ENCODE results near the gene ASB2. TPM values are rescaled to one million over a fixed set of nuclear protein-coding genes. Genes with fewer than 3 reads are reported as not detected.

Gene ASB2
- polyA plus RNA-seq, 3 donors: 0.25 to 2.5 (median 1.4) TPM

GRCh38 chr14:93888995-93889394 lies 87.4 kb downstream of the ASB2 start:
- H3K36me3 Mint-ChIP-seq: no peaks in the 10 kb centered on the region
- H3K4me1 ChIP-seq (ENCODE audit: control insufficient read depth in 1 of 2, insufficient read depth in 2 of 2, low read length in 2 of 2): no peaks in the 10 kb centered on the region
- H3K27me3 Mint-ChIP-seq (ENCODE audit: low read depth in 3 of 3): peaks cover 13 to 23% (median 20%) of the 10 kb centered on the region in 3 donors
- H3K27me3 ChIP-seq (ENCODE audit: control insufficient read depth in 2 of 2, insufficient read depth in 2 of 2, low read length in 2 of 2): peaks cover 0 to 3% of the 10 kb centered on the region in 2 donors
- H3K4me3 ChIP-seq (replicated peaks in 1 of 3; ENCODE audit: low read depth in 2 of 3, low read length in 3 of 3): no peak overlapping the region
- no peaks in the 10 kb centered on the region for H4K20me1 ChIP-seq (ENCODE audit: insufficient read depth, low read length)
- H3K9ac ChIP-seq (ENCODE audit: insufficient read depth, low read length, poor library complexity, severe bottlenecking): no peak overlapping the region
- no peak overlapping the region for H3K4me2 ChIP-seq (replicated peaks; ENCODE audit: extremely low read depth, low read length, poor library complexity, severe bottlenecking)
- no peak overlapping the region for H3K4me3 Mint-ChIP-seq
- 80% methylated on average over 9 of the region's 12 CpGs for WGBS (ENCODE audit: insufficient coverage)
- no peak for DNase-seq
- no peak overlapping the region for H3K27ac Mint-ChIP-seq
- no peaks in the 10 kb centered on the region for H3K79me2 ChIP-seq (ENCODE audit: insufficient read depth, low read length)
- no peaks in the 10 kb centered on the region for H3K36me3 ChIP-seq (replicated peaks in 1 of 2; ENCODE audit: control insufficient read depth in 1 of 2, insufficient read depth in 2 of 2, low read length in 2 of 2)
- H3K9me3 Mint-ChIP-seq: peaks cover 0 to 9% (median 0%) of the 10 kb centered on the region in 7 donors
- no peak overlapping the region for H2AFZ ChIP-seq (ENCODE audit: insufficient read depth, low read depth, low read length, poor library complexity, severe bottlenecking)
- no peak for TF ChIP-seq CTCF (IDR thresholded peaks at IDR 0.05)
- H3K27ac ChIP-seq (ENCODE audit: low read depth in 1 of 2, low read length in 2 of 2): no peak overlapping the region
- H3K9me3 ChIP-seq (replicated peaks in 1 of 2; ENCODE audit: control insufficient read depth in 1 of 2, insufficient read depth in 1 of 2, low read length in 2 of 2): no peaks in the 10 kb centered on the region
- H3K4me1 Mint-ChIP-seq: peaks cover 3% of the 10 kb centered on the region
- intact Hi-C loops (cut with micrococcal nuclease): no loop called here

- DNase-seq: no peak
- peaks cover 3% of the 10 kb centered on the region for H3K4me1 Mint-ChIP-seq
- Histone ChIP-seq H3K36me3 (replicated peaks in 1 of 2; ENCODE audit: control insufficient read depth in 1 of 2, insufficient read depth in 2 of 2, low read length in 2 of 2) (no peaks in the 10 kb centered on the region), H3K27me3 (ENCODE audit: control insufficient read depth in 2 of 2, insufficient read depth in 2 of 2, low read length in 2 of 2) (no peaks in the 10 kb centered on the region), H2AFZ (ENCODE audit: insufficient read depth, low read depth, low read length, poor library complexity, severe bottlenecking) (no peak overlapping the region), H3K4me3 (replicated peaks in 1 of 3; ENCODE audit: low read depth in 2 of 3, low read length in 3 of 3) (no peak overlapping the region), H3K27ac (ENCODE audit: low read depth in 1 of 2, low read length in 2 of 2) (no peak overlapping the region), H3K4me2 (replicated peaks; ENCODE audit: extremely low read depth, low read length, poor library complexity, severe bottlenecking) (no peak overlapping the region), H4K20me1 (ENCODE audit: insufficient read depth, low read length) (no peaks in the 10 kb centered on the region), H3K4me1 (ENCODE audit: control insufficient read depth in 1 of 2, insufficient read depth in 2 of 2, low read length in 2 of 2) (no peaks in the 10 kb centered on the region), H3K9ac (ENCODE audit: insufficient read depth, low read length, poor library complexity, severe bottlenecking) (no peak overlapping the region), H3K9me3 (replicated peaks in 1 of 2; ENCODE audit: control insufficient read depth in 1 of 2, insufficient read depth in 1 of 2, low read length in 2 of 2) (peaks cover 0 to 14% of the 10 kb centered on the region in 2 donors), H3K79me2 (ENCODE audit: insufficient read depth, low read length) (no peaks in the 10 kb centered on the region)
- no peak for TF ChIP-seq CTCF (IDR thresholded peaks at IDR 0.05)
- H3K4me3 Mint-ChIP-seq: no peak overlapping the region
- no peak overlapping the region for H3K27ac Mint-ChIP-seq
- peaks cover 6 to 21% (median 15%) of the 10 kb centered on the region in 3 donors for H3K27me3 Mint-ChIP-seq (ENCODE audit: low read depth in 3 of 3)
- intact Hi-C loops (cut with micrococcal nuclease): no loop called here
- H3K9me3 Mint-ChIP-seq: peaks cover 0 to 16% (median 12%) of the 10 kb centered on the region in 7 donors
- no peaks in the 10 kb centered on the region for H3K36me3 Mint-ChIP-seq
- 11% methylated on average over 1 of the region's 1 CpG for WGBS (ENCODE audit: insufficient coverage)
These were observed 91.4 kb downstream of the ASB2 start for GRCh38 chr14:93884950-93885349.

Small RNAs within 50 kb of the gene (small RNA-seq; reads per million reads assigned to genes)
- not detected for gene MIR4506 (ENCODE audit: insufficient read length, low read depth)

Other genes with a start within 250 kb of the ASB2 start
- gene PRIMA1, start 188.1 kb downstream of the ASB2 start, polyA plus RNA-seq: not detected
- not detected for gene FAM181A, start 49.2 kb downstream of the ASB2 start, polyA plus RNA-seq
- not detected for gene CCDC197, start 20.7 kb upstream of the ASB2 start, polyA plus RNA-seq
- under 1 TPM; 0.25 to 0.95 (median 0.28) TPM for gene OTUB2, start 49.8 kb upstream of the ASB2 start, polyA plus RNA-seq
- 10 to 100 TPM; 51.2 to 68.0 (median 53.8) TPM for gene DDX24, start 104.6 kb upstream of the ASB2 start, polyA plus RNA-seq
- 1 to 10 TPM; 2.1 to 3.1 (median 2.2) TPM for gene IFI27L1, start 104.7 kb upstream of the ASB2 start, polyA plus RNA-seq
- gene IFI27, start 134.2 kb upstream of the ASB2 start, polyA plus RNA-seq: 1 to 10 TPM; 3.0 to 3.9 (median 3.3) TPM
- gene IFI27L2, start 153.0 kb upstream of the ASB2 start, polyA plus RNA-seq: 100 to 1,000 TPM in 1 of 3 donors, 10 to 100 TPM in 2; 55.4 to 156 (median 96.1) TPM
- gene PPP4R4, start 197.8 kb upstream of the ASB2 start, polyA plus RNA-seq: under 1 TPM in 1 of 3 donors, not detected in 2; 0.08 TPM